HEK293 (cell line): ENCODE results near the gene NT5C2.
"Not testable (repeated sequence)": the region's sequence is repeated elsewhere in the genome, so short reads cannot be mapped to it uniquely, and the experiment has no call there.

Experiments used
- FEZF1 ChIP-seq: fragments of 450-650 bp; formaldehyde crosslinking; IDR thresholded peaks from 2 replicates; pipeline ENCODE4 v1.5.1; 2016; ENCODE audit warnings: missing biosample characterization, missing genetic modification characterization
- SETDB1 ChIP-seq: IDR thresholded peaks from one replicate; pipeline ENCODE4 v1.6.1; 2017; ENCODE audit warnings: mild to moderate bottlenecking, low read length, moderate library complexity, mixed read lengths; ENCODE audit not compliant: insufficient read length
- ZBTB17 ChIP-seq: fragments of 450-650 bp; formaldehyde crosslinking; IDR thresholded peaks from 2 replicates; pipeline ENCODE4 v1.5.1; 2016; ENCODE audit warnings: missing biosample characterization, missing genetic modification characterization
- ZBTB7A ChIP-seq: fragments of 450-650 bp; formaldehyde crosslinking; IDR thresholded peaks from 2 replicates; pipeline ENCODE4 v1.5.1; 2016; ENCODE audit warnings: low read depth, missing biosample characterization, missing genetic modification characterization
- ZNF140 ChIP-seq: fragments of 450-650 bp; formaldehyde crosslinking; IDR thresholded peaks from 2 replicates; pipeline ENCODE4 v1.5.1; 2016; ENCODE audit warnings: missing biosample characterization, missing genetic modification characterization
- ZNF416 ChIP-seq: fragments of 450-650 bp; formaldehyde crosslinking; IDR thresholded peaks from 2 replicates; pipeline ENCODE4 v1.5.1; 2016; ENCODE audit warnings: missing biosample characterization, missing genetic modification characterization
- ZSCAN23 ChIP-seq: fragments of 450-650 bp; formaldehyde crosslinking; IDR thresholded peaks from 2 replicates; pipeline ENCODE4 v1.5.1; 2016; ENCODE audit warnings: missing biosample characterization, missing genetic modification characterization
- TF ChIP-seq, protein P1 (sequence below): fragments of 450-650 bp; formaldehyde crosslinking; IDR thresholded peaks from 2 replicates; pipeline ENCODE4 v1.5.1; 2016; ENCODE audit warnings: missing biosample characterization, missing genetic modification characterization
- TF ChIP-seq, protein P2 (sequence below): fragments of 450-650 bp; formaldehyde crosslinking; IDR thresholded peaks from 2 replicates; pipeline ENCODE4 v1.5.1; 2016; ENCODE audit warnings: missing biosample characterization, missing genetic modification characterization
- TF ChIP-seq, protein P3 (sequence below): fragments of 450-650 bp; formaldehyde crosslinking; IDR thresholded peaks from 2 replicates; pipeline ENCODE4 v1.5.1; 2016; ENCODE audit warnings: missing biosample characterization, missing genetic modification characterization, low read depth
- TF ChIP-seq, protein P4 (sequence below): sonication (generic); formaldehyde crosslinking; IDR thresholded peaks from 2 replicates; pipeline ENCODE4 v1.8.1; 2022; ENCODE audit warnings: mild to moderate bottlenecking, moderate library complexity, missing genetic modification reagents
- TF ChIP-seq, protein P5 (sequence below): fragments of 450-650 bp; formaldehyde crosslinking; IDR thresholded peaks from 2 replicates; pipeline ENCODE4 v1.5.1; 2016; ENCODE audit warnings: missing biosample characterization, missing genetic modification characterization

DNA sequence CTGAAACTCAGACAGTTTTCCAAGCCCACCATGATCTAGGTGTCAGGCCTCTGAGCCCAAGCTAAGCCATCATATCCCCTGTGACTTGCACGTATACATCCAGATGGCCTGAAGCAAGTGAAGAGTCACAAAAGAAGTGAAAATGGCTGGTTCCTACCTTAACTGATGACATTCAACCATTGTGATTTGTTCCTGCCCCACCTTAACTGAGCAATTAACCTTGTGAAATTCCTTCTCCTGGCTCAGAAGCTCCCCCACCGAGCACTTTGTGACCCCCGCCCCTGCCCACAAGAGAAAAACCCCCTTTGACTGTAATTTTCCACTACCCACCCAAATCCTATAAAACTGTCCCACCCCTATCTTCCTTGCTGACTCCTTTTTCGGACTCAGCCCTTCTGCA lies 12.3 kb upstream of the NT5C2 start:
- TF ChIP-seq, protein P1, sequence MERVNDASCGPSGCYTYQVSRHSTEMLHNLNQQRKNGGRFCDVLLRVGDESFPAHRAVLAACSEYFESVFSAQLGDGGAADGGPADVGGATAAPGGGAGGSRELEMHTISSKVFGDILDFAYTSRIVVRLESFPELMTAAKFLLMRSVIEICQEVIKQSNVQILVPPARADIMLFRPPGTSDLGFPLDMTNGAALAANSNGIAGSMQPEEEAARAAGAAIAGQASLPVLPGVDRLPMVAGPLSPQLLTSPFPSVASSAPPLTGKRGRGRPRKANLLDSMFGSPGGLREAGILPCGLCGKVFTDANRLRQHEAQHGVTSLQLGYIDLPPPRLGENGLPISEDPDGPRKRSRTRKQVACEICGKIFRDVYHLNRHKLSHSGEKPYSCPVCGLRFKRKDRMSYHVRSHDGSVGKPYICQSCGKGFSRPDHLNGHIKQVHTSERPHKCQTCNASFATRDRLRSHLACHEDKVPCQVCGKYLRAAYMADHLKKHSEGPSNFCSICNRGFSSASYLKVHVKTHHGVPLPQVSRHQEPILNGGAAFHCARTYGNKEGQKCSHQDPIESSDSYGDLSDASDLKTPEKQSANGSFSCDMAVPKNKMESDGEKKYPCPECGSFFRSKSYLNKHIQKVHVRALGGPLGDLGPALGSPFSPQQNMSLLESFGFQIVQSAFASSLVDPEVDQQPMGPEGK, result not testable (repeated sequence)
- not testable (repeated sequence) for TF ChIP-seq ZBTB17 (tag by site-specific recombination); ZSCAN23; ZNF416 (tag by site-specific recombination); FEZF1 (tag by site-specific recombination); ZBTB7A (tag by site-specific recombination); ZNF140 (tag by site-specific recombination); SETDB1
- TF ChIP-seq, protein P2, sequence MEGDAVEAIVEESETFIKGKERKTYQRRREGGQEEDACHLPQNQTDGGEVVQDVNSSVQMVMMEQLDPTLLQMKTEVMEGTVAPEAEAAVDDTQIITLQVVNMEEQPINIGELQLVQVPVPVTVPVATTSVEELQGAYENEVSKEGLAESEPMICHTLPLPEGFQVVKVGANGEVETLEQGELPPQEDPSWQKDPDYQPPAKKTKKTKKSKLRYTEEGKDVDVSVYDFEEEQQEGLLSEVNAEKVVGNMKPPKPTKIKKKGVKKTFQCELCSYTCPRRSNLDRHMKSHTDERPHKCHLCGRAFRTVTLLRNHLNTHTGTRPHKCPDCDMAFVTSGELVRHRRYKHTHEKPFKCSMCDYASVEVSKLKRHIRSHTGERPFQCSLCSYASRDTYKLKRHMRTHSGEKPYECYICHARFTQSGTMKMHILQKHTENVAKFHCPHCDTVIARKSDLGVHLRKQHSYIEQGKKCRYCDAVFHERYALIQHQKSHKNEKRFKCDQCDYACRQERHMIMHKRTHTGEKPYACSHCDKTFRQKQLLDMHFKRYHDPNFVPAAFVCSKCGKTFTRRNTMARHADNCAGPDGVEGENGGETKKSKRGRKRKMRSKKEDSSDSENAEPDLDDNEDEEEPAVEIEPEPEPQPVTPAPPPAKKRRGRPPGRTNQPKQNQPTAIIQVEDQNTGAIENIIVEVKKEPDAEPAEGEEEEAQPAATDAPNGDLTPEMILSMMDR (tag by site-specific recombination), result not testable (repeated sequence)
- TF ChIP-seq, protein P3, sequence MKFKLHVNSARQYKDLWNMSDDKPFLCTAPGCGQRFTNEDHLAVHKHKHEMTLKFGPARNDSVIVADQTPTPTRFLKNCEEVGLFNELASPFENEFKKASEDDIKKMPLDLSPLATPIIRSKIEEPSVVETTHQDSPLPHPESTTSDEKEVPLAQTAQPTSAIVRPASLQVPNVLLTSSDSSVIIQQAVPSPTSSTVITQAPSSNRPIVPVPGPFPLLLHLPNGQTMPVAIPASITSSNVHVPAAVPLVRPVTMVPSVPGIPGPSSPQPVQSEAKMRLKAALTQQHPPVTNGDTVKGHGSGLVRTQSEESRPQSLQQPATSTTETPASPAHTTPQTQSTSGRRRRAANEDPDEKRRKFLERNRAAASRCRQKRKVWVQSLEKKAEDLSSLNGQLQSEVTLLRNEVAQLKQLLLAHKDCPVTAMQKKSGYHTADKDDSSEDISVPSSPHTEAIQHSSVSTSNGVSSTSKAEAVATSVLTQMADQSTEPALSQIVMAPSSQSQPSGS, result not testable (repeated sequence)
- TF ChIP-seq, protein P4, sequence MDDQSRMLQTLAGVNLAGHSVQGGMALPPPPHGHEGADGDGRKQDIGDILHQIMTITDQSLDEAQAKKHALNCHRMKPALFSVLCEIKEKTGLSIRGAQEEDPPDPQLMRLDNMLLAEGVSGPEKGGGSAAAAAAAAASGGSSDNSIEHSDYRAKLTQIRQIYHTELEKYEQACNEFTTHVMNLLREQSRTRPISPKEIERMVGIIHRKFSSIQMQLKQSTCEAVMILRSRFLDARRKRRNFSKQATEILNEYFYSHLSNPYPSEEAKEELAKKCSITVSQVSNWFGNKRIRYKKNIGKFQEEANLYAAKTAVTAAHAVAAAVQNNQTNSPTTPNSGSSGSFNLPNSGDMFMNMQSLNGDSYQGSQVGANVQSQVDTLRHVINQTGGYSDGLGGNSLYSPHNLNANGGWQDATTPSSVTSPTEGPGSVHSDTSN (CRISPR knock-in tag), result not testable (repeated sequence)
- TF ChIP-seq, protein P5, sequence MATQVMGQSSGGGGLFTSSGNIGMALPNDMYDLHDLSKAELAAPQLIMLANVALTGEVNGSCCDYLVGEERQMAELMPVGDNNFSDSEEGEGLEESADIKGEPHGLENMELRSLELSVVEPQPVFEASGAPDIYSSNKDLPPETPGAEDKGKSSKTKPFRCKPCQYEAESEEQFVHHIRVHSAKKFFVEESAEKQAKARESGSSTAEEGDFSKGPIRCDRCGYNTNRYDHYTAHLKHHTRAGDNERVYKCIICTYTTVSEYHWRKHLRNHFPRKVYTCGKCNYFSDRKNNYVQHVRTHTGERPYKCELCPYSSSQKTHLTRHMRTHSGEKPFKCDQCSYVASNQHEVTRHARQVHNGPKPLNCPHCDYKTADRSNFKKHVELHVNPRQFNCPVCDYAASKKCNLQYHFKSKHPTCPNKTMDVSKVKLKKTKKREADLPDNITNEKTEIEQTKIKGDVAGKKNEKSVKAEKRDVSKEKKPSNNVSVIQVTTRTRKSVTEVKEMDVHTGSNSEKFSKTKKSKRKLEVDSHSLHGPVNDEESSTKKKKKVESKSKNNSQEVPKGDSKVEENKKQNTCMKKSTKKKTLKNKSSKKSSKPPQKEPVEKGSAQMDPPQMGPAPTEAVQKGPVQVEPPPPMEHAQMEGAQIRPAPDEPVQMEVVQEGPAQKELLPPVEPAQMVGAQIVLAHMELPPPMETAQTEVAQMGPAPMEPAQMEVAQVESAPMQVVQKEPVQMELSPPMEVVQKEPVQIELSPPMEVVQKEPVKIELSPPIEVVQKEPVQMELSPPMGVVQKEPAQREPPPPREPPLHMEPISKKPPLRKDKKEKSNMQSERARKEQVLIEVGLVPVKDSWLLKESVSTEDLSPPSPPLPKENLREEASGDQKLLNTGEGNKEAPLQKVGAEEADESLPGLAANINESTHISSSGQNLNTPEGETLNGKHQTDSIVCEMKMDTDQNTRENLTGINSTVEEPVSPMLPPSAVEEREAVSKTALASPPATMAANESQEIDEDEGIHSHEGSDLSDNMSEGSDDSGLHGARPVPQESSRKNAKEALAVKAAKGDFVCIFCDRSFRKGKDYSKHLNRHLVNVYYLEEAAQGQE (tag by site-specific recombination), result not testable (repeated sequence)
